Epithelial cell of proximal tubule (primary cell): ENCODE data around the gene NDUFAB1. TPM values are rescaled to one million over a fixed set of nuclear protein-coding genes. Genes with fewer than 3 reads are reported as not detected.
"Not testable (repeated sequence)": the region's sequence is repeated elsewhere in the genome, so short reads cannot be mapped to it uniquely, and the experiment has no call there.

Source experiments
- DNase-seq: peaks from one replicate; pipeline ENCODE4 v3.0.0-alpha.2; 2011; ENCODE audit warnings: low read depth
- H3K4me3 ChIP-seq: 2 replicates; pipeline ENCODE4 v1.5.1; 2011; ENCODE audit warnings: low read depth, mild to moderate bottlenecking, low read length
- CTCF ChIP-seq: conservative IDR thresholded peaks from 2 replicates; pipeline ENCODE4 v1.5.1; 2012; ENCODE audit warnings: low read depth, mild to moderate bottlenecking, low read length
- total RNA-seq: library from RNA; depleted of rRNA; stranded (reverse); fragments of >200 nt; gene quantifications from 2 replicates; pipeline ENCODE4 v1.2.3, GENCODE V29; 2015

Gene NDUFAB1
- total RNA-seq, 1 donor from 2014 or later, result 98.7 TPM

GRCh38 chr16:23629516-23629915 is 33.4 kb upstream of the NDUFAB1 start:
- no peak for TF ChIP-seq CTCF
- H3K4me3 ChIP-seq, result no peak overlapping the region
- no peak for DNase-seq

- TF ChIP-seq CTCF, result no peak
- no peak overlapping the region for H3K4me3 ChIP-seq
- DNase-seq, result no peak
Measured at GRCh38 chr16:23624092-23624491, 28.0 kb upstream of the NDUFAB1 start.

GRCh38 chr16:23615805-23616204 is 19.7 kb upstream of the NDUFAB1 start:
- TF ChIP-seq CTCF, result no peak
- no peak for DNase-seq
- H3K4me3 ChIP-seq, result no peak overlapping the region

GRCh38 chr16:23611936-23612335 is 15.8 kb upstream of the NDUFAB1 start:
- DNase-seq, result peak; percentile 59
- no peak overlapping the region for H3K4me3 ChIP-seq
- TF ChIP-seq CTCF, result no peak

GRCh38 chr16:23610905-23611304 is 14.8 kb upstream of the NDUFAB1 start:
- not testable (repeated sequence) for H3K4me3 ChIP-seq, DNase-seq

- H3K4me3 ChIP-seq, result no peak overlapping the region
- no peak for DNase-seq
- TF ChIP-seq CTCF, result no peak
Measured at GRCh38 chr16:23609929-23610328, 13.8 kb upstream of the NDUFAB1 start.

- no peak for TF ChIP-seq CTCF
- H3K4me3 ChIP-seq, result no peak overlapping the region
- no peak for DNase-seq
Measured at GRCh38 chr16:23608194-23608593, 12.1 kb upstream of the NDUFAB1 start.

GRCh38 chr16:23607726-23608125 is 11.6 kb upstream of the NDUFAB1 start:
- no peak for DNase-seq
- TF ChIP-seq CTCF, result no peak
- no peak overlapping the region for H3K4me3 ChIP-seq
